Liver (tissue), 3 donors: ENCODE measurements around the gene CMPK1.

Experiments used
- CTCF ChIP-seq: fragments of 150-350 bp; IDR thresholded peaks from 2 replicates; pipeline ENCODE4 v1.5.1; 2017; ENCODE audit warnings: improper control_type of control experiment, low read depth, low read length; ENCODE audit not compliant: missing input control
- FOXA1 ChIP-seq: IDR thresholded peaks from 2 replicates; pipeline ENCODE4 v1.6.1; 2016; ENCODE audit warnings: antibody characterized with exemption
- MAX ChIP-seq: IDR thresholded peaks from 2 replicates; pipeline ENCODE4 v1.6.1; 2016; ENCODE audit warnings: antibody characterized with exemption
- REST ChIP-seq: IDR thresholded peaks from 2 replicates; pipeline ENCODE4 v1.6.1; 2016; ENCODE audit warnings: antibody characterized with exemption, mild to moderate bottlenecking
- TAF1 ChIP-seq: conservative IDR thresholded peaks from 2 replicates; pipeline ENCODE4 v1.6.1; 2016; ENCODE audit warnings: antibody characterized with exemption, mild to moderate bottlenecking
- donor health status: healthy.
- donor health status: healthy.

- TF ChIP-seq CTCF, result no peak
- no peak for TF ChIP-seq TAF1
- TF ChIP-seq MAX, result no peak
- no peak for TF ChIP-seq FOXA1
- TF ChIP-seq REST, result no peak
These were observed 31.1 kb upstream of the CMPK1 start for GRCh38 chr1:47302472-47302871.
